Heart right ventricle (tissue), 16 donors: Measurements from ENCODE around the gene HLA-DMA. TPM values are rescaled to one million over a fixed set of nuclear protein-coding genes. Genes with fewer than 3 reads are reported as not detected.

Source experiments
- ATAC-seq, 8 donors: fragments of 200-7000 bp; cut with Tn5 transposase; one replicate each; pipeline ENCODE4 v1.9.1; 2020; ENCODE audit warnings: mild to moderate bottlenecking in 8 of 8, moderate library complexity in 8 of 8, moderate number of reproducible peaks in 1 of 8
- DNase-seq, 2 donors: peaks; one replicate each; pipeline ENCODE4 v3.0.0-alpha.2; 2020
- H3K27ac ChIP-seq, 10 donors: fragments of 200-600 bp; sonication (generic) in 2 of 10; one replicate each; pipeline versions ENCODE4 v1.5.0 to v1.8.0; 2020 to 2022; ENCODE audit warnings: mild to moderate bottlenecking in 3 of 10
- H3K27me3 ChIP-seq, 7 donors: fragments of 200-600 bp; one replicate each; pipeline ENCODE4 v1.8.0; 2021 to 2022; ENCODE audit warnings: mild to moderate bottlenecking in 2 of 7
- H3K36me3 ChIP-seq, 9 donors: fragments of 200-600 bp; sonication (generic) in 1 of 9; one replicate each; pipeline versions ENCODE4 v1.5.0 to v1.8.0; 2020 to 2022; ENCODE audit warnings: mild to moderate bottlenecking in 2 of 9
- H3K4me1 ChIP-seq, 9 donors: fragments of 200-600 bp; sonication (generic) in 1 of 9; one replicate each; pipeline versions ENCODE4 v1.5.0 to v1.8.0; 2020 to 2022; ENCODE audit warnings: mild to moderate bottlenecking in 4 of 9
- H3K4me3 ChIP-seq, 10 donors: fragments of 200-600 bp; sonication (generic) in 2 of 10; one replicate each; pipeline versions ENCODE4 v1.5.0 to v1.8.0; 2020 to 2022; ENCODE audit warnings: mild to moderate bottlenecking in 7 of 10, moderate library complexity in 2 of 10
- H3K9me3 ChIP-seq, 11 donors: fragments of 200-600 bp in 10 of 11; sonication (generic) in 2 of 11; one replicate each; pipeline versions ENCODE4 v1.5.0 to v1.8.0; 2013 to 2022; ENCODE audit warnings: mild to moderate bottlenecking in 2 of 11, control low read depth in 1 of 11, moderate library complexity in 1 of 11
- WGBS, 2 donors: extraction: QIAGEN DNeasy Blood & Tissue Kit; methylation state at CpG; one replicate each; pipeline ENCODE4 v1.1.7; 2013; ENCODE audit warnings: inconsistent platforms in 1 of 2; 5-methylcytosine and 5-hydroxymethylcytosine counted together
- intact Hi-C, 10 donors: fragments of 100-400 bp; cut with DNase I; formaldehyde crosslinking; loops; one replicate each; pipeline versions ENCODE4 v1.11.1 to v1.14.2; 2022
- polyA plus RNA-seq, 2 donors: library from polyadenylated mRNA; stranded (reverse); fragments of 200-250 nt; gene quantifications; one replicate each; pipeline ENCODE4 v1.2.3, GENCODE V29; 2013
- total RNA-seq, 10 donors: library from RNA; stranded (reverse); fragmentation: NEBNext Ultra II Directional in 3 of 10; extraction: Animal tissue kit (Norgen Biotek cat#: 25700) in 3 of 10; gene quantifications; one replicate each; pipeline versions ENCODE4 v1.2.1 to v1.2.4, GENCODE V29; 2021 to 2023
- TF ChIP-seq, protein P1 (sequence below), 9 donors: fragments of 200-600 bp; sonication (generic) in 2 of 9; IDR thresholded peaks; one replicate each; pipeline versions ENCODE4 v1.5.0 to v1.8.0; 2021 to 2022; ENCODE audit warnings: antibody characterized with exemption in 9 of 9, mild to moderate bottlenecking in 5 of 9, moderate library complexity in 1 of 9
- donor health status: Arrhythmogenic right ventricular cardiomyopathy.
- donor health status: ischemic (EF 13 %, LVEDD 7.1; RV severe dilation, severe dysfunction).
- donor health status: healthy with polysubstance abuse.
- donor health status: DM: no; HTN: yes; CAD: no.
- donor health status: DM: no; HTN: no; CAD: no.
- donor health status: ischemic (EF 25% LVEDD 6.9; RV normal size, moderate dysfunction).
- donor health status: ischemic (EF 25% LVEDD 5.7; RV mildly dilated, moderate dysfunction).
- donor health status: healthy.
- donor health status: DM: yes; HTN: yes; CAD: no.
- donor health status: Ischemic cardiomyopathy.
- donor health status: ischemic (EF 35%, LVEDD 5.7; RV mildly dilated, moderate dysfunction).
- donor health status: nonischemic (EF 11% LVEDD 7.7; RV severe dilation, severe dysfunction).
- donor health status: DM: yes; HTN: yes; CAD: no.
- donor health status: PGD.
- donor health status: ischemic (EF 29% LVEDD 5.4; RV normal size, mild dysfunction).
- donor health status: nonischemic (EF 23%, LVEDD 6.1; RV moderate dilation, normal function).

HLA-DMA gene
- total and polyA plus RNA-seq, 12 donors, result 7.8 to 106 (median 14.5) TPM

DNA sequence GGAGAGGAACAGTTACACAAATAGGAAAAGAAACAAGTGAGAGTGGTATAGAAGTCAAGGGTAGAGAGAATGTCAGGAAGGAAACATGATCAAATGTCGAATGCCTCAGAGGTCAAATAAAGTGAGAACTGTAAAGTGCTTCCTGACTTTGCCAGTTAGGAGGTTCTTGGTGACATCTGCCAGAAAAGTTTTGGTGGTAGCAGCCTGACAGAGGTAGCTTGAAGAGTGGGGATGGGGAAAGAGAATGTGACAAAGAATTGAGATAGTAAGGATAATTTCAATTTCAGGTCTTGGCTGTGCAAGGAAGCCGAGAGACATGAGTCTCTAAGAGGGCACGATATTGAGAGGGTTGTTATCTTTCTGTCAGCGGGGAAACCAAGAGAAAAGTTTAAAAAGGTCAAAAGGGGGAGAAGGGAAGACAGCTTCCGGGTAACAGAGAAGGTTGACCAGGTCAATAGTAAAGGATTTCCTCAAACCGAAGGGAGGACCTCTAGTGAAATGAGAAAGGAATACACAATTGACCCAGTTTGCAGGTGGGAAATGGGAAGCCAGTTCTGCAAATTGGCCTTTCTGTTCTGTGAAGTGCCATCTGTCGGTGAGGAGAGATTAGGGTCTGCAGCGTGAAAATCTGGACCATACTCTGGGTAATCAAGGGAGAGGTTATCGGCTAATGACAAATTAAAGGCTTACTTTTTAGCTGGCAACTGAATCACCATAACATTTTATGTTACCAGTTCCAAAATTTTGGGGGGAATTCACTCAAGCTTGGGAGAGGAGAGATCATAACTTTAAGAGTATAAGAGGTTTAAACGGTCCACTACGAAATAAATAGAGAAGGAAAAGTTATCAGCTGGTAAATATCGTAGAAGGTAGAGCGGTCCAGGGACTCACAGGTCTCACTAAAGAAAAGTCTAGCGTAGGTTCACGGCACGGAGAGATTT is 14.5 kb upstream of the HLA-DMA start:
- TF ChIP-seq, protein P1, sequence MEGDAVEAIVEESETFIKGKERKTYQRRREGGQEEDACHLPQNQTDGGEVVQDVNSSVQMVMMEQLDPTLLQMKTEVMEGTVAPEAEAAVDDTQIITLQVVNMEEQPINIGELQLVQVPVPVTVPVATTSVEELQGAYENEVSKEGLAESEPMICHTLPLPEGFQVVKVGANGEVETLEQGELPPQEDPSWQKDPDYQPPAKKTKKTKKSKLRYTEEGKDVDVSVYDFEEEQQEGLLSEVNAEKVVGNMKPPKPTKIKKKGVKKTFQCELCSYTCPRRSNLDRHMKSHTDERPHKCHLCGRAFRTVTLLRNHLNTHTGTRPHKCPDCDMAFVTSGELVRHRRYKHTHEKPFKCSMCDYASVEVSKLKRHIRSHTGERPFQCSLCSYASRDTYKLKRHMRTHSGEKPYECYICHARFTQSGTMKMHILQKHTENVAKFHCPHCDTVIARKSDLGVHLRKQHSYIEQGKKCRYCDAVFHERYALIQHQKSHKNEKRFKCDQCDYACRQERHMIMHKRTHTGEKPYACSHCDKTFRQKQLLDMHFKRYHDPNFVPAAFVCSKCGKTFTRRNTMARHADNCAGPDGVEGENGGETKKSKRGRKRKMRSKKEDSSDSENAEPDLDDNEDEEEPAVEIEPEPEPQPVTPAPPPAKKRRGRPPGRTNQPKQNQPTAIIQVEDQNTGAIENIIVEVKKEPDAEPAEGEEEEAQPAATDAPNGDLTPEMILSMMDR (IDR thresholded peaks at IDR 0.05), result peak in 8 of 9 donors; percentile 19 to 74 (median 52)
- intact Hi-C loops, result loop anchor here in 3 of 10 donors (1.0 to 5.0 kb wide), 4 partner anchors 14 to 230 kb away; partner anchors contain the start of gene HLA-DMA (in 2 of the 3)
- H3K27ac ChIP-seq, result peak overlapping the region; percentile 93 to 100 (median 100)
- WGBS, 2 donors, result 2 to 4% methylated on average over 16 of the region's 16 CpGs
- no peak for ATAC-seq
- peaks cover 0 to 4% (median 2%) of the 10 kb centered on the region in 9 donors for H3K36me3 ChIP-seq
- H3K4me1 ChIP-seq, result peaks cover 3 to 55% (median 17%) of the 10 kb centered on the region in 9 donors
- no peaks in the 10 kb centered on the region for H3K27me3 ChIP-seq
- peak in 1 of 2 donors; percentile 47 for DNase-seq
- no peaks in the 10 kb centered on the region for H3K9me3 ChIP-seq
- peak overlapping the region; percentile 51 to 99 (median 90) for H3K4me3 ChIP-seq

DNA sequence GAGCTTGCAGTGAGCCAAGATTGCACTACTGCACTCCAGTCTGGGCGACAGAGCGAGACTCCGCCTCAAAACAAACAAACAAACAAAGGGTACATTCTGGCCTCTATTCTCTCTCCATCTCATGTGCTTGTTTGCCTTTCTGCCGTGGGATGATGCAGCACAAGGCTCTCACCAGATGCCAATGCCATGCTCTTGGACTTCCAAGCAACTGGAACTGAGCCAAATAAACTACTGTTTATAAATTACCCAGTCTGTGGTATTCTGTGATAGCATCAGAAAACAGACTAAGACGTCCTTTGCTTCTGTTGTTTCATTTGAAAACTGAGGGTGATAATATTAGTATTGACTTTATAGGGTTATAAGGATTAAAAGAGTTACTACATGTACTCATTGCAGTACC is 11.9 kb upstream of the HLA-DMA start:
- intact Hi-C loops, result loop anchor here in 3 of 10 donors (5.0 kb wide), 3 partner anchors 32 to 233 kb away; no protein-coding TSS in a partner anchor
- H3K4me1 ChIP-seq, result peaks cover 3 to 59% (median 17%) of the 10 kb centered on the region in 9 donors
- TF ChIP-seq, protein P1 (IDR thresholded peaks at IDR 0.05), result no peak
- no peaks in the 10 kb centered on the region for H3K36me3 ChIP-seq
- no peak overlapping the region for H3K4me3 ChIP-seq
- no peak for ATAC-seq
- no peak overlapping the region for H3K27ac ChIP-seq
- H3K9me3 ChIP-seq, result no peaks in the 10 kb centered on the region
- WGBS, 2 donors, result 92 to 95% methylated on average over 5 of the region's 5 CpGs
- no peaks in the 10 kb centered on the region for H3K27me3 ChIP-seq
- DNase-seq, result no peak

DNA sequence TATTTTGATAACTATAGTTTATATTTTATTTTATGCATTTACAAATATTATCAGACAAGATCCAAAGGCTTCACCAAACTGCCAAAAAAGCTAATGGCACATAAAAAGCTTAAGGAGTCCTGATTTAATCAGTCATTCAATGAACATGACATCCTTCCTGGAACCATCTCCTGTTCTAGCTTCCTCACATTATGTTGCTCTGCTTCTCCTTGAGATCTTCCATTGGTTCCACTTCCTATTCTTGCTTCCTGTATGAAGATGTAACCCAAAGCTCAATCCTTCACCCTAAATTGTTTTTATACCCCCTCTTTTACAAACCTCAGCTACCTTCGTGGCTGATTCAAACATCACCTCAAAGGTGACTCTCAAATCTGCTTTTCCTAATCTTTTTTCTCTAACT is 11.0 kb upstream of the HLA-DMA start:
- 52 to 73% methylated on average over 1 of the region's 1 CpG for WGBS, 2 donors
- intact Hi-C loops, result no loop called here
- TF ChIP-seq, protein P1 (IDR thresholded peaks at IDR 0.05), result no peak
- Histone ChIP-seq H3K27ac (peak overlapping the region in 1 of 10 donors; percentile 9), H3K27me3 (no peaks in the 10 kb centered on the region), H3K4me3 (no peak overlapping the region), H3K4me1 (peaks cover 3 to 59% (median 17%) of the 10 kb centered on the region in 9 donors), H3K36me3 (no peaks in the 10 kb centered on the region), H3K9me3 (no peaks in the 10 kb centered on the region)
- no peak for ATAC-seq
- DNase-seq, result no peak

DNA sequence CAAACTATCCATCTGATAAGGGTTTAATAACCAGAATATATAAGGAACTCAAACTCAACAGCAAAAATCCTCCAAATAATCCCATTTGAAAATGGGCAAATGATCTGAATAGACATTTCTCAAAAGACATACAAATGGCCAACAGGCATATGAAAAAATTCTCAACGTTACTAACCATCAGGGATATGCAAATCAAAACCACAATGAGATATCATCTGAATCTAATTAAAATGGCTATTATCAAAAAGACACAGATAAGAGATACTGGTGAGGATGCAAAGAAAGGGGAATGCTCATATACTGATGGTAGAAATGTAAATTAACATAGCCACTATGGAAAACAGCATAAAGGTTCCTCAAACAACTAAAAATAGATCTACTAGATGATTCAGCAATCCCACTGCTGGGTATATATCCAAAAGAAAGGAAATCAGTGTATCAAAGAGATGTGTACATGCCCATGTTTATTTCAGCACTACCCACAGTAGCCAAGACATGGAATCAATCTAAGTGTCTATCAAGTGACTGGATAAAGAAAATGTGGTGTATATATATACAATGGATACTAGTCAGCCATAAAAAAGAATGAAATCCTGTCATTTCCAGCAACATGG is 9.4 kb upstream of the HLA-DMA start:
- no peak for ATAC-seq
- Histone ChIP-seq H3K9me3 (no peaks in the 10 kb centered on the region), H3K4me1 (peaks cover 3 to 53% (median 15%) of the 10 kb centered on the region in 9 donors), H3K36me3 (no peaks in the 10 kb centered on the region), H3K27me3 (no peaks in the 10 kb centered on the region), H3K27ac (no peak overlapping the region), H3K4me3 (no peak overlapping the region)
- WGBS, 2 donors, result 73 to 77% methylated on average over 1 of the region's 1 CpG
- intact Hi-C loops, result no loop called here
- TF ChIP-seq, protein P1 (IDR thresholded peaks at IDR 0.05), result no peak
- DNase-seq, result no peak
